ENCODE measurements around the gene GPR132.
"Not testable (repeated sequence)": the region's sequence is repeated elsewhere in the genome, so short reads cannot be mapped to it uniquely, and the experiment has no call there.

The GPR132 gene

DNA sequence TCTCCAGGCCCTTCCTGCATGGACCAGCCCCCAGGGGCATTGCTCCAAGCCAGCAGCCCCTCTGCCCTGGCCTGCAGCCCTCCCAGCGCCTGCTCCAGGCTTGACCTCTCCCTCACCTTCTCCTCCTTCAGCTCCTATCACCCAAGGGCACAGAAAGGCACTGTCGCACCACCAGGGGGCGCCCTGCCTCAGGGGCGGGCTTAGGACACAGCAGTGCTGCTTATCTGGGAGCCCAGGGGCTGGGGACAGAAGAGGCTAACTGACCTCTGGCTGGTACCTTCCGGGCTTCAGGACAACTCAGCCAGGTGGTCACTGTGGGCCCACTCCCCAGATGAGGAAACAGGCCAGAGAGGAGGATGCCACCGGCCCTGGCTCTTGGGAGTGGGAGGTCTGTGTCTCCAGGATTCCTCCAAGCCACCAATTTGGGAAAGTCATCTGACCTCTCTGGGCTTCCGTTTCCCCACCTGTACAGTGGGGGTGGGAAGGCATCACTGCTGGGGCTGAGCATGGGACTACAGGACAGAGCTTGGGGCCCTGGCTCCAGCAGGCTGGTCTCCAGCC, 25.3 kb upstream of the GPR132 start:
- no peak for DNase-seq

DNA sequence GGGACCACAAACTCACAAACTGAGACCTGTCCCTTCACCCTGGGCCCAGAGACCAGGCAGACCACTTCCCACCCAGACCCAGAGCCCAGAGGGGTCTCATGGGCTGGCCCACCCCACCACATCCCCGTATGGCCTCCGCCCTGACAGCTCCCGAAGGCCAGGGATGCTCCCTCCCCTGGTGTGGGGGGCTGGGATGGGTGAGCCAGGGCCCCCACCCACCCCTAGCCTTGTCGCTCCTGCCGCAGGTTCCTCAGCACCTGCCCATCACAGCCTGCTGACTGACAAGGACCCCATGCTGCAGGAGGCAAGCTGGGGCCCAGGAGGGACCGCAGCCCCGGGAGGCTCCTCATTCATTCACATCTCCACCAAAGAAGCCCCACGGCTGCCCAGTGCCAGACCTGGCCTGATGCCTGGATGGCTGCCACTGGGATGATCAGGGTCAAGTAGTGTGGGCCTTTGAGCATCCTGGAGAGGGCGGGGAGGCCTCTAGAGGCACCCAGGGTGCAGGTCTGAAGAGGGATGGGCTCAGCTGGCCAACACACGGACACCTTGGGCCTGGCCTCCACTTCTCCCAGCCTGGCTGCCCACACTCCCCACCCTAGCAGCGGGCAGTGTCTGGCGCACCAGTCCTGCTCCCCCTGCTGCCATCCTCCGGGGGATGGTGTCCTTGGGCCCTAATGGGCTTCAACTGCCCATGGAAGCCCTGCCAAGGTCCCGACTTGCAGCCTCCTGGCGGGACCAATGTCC, 24.7 kb upstream of the GPR132 start:
- DNase-seq: no peak

DNA sequence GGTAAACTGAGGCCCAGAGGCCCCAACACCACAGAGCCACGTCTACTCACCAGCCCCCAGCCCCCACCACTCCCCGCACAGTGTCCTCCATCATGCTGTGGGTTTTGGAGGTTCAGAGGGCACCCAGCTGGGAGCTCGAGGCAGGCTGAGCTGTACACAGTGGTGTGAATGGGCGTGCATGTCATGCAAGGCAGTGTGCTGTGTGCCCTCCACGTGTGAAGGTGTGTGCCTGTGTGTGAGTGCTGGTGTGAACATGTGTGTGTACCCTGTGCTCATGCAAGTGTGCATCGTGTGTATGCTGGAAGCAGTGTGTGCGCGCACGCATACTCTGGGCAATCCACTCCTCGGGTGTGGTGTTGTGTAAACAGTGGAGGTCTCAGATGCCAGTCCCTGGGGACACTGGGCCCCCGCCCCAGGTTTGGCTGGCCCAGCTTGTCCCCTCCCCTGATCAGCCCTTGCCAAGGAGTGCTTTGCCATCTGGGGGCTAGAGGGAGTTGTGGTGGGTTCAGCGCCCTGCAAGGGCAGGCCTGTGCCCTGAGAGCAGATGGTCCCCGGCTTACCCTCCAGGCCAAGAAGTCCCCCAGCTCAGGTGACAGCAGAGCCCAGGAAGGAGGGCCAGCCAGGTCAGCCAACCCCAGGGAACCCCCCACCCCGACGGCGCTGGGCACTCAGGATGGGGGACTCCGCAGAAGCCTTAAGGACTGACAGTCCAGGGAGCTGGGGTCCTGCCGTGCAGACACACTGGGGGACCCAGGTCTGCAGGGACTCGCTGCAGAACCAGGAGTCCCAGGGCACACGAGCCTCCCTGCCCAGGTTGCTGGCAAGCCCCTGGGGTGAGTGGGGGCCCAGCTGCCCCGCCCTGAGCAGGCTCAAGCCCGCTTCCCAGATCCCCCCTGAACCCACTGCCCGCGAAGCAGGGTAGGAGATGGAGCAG, 23.8 kb upstream of the GPR132 start:
- DNase-seq: no peak

DNA sequence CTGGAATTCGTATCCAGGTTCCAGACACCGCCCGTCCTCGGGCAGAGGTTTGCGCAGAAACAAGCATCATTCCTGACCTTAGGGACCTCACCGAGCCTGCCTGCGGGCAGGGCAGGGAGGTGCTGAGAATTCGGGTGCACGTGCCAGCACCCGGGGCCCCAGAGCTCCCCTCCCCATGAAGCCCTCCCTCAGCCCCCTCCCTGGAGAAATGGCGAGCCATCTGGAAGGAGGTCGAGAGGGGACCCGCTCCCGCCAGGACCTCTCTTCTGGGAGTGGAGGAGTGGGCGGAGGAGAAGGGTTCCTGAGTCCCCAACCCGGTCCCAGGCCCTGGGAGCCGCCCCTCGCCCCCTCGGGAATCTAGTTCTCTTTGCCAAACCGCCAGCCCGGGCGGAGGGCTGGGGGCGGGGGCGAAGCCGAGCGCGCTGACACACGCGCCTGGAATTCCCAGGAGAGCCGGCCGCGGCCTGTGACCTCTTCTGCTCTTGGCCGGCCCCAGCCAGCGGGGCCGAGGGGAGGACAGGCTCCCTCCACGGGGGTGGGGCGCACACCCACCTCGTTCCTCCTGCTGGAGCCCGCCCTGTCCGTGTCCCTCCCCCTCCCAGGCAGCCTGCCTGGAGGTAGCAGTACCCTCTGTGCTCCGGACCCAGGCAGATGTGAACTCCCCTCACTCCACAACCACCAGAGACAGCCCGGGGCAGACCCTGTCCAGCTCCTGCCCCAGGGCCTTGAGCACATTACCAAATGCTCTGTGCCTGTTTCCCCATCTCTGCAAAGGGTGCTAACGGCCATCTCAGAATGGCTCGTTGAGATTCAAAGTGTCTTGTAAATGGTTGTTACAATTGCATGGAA, 23.0 kb upstream of the GPR132 start:
- DNase-seq: no peak

DNA sequence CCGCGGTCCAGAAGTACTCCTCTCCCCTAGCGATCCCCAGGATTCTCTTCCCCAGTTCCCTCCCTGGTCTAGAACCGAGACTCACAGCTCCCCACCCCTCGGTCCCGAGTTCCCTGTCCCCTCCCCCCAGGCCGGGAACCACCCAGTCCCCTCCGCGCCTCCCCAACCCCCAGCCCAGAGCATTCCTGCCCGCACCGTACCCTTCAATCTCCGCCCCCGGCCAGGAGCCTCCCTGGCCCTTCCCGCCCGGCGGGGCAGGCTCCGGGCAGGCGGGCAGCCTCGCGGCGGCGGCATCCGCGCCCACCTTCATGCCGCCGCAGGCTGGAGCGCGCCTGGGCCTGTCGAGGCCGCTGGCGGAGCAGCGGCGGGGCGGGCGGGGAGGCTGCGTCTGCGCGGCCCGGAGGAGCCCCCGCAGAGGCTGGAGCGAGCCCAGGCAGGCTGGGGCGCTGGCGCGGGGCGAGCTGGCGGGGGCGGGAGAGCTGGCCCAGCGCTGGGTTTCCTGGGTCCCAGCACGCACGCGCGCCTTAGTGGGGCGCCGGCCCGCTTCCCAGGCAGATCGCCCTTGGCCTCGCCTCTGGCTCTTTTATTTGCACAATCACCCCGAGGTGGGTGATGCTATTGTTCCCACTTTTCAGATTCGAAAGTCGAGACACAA, 22.2 kb upstream of the GPR132 start:
- no peak for DNase-seq

DNA sequence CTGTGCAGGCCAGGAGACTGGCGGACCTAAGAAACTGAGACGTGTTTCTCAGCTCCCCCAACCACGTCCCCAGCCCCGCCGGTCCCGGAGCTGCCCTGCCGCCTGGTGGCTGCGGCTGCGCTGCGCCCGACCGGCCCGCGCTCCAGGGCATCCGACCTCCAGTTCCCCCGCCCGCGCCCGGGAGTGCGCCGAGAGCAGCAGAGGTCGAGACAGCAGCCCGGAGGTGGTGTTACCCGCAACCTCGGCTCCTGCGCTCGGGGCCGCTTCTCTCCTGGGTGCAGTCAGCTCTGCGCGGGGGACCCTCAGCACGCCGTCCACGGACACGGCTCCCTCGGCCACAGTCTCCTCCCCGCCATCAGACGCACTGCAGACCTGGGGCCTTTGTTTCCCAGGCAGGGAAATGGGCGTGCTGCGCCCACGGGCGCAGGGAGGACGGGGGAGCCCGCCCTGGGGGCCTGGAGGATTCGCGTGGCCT, 21.6 kb upstream of the GPR132 start:
- DNase-seq: peak in 1 of 2 experiments; percentile 21

DNA sequence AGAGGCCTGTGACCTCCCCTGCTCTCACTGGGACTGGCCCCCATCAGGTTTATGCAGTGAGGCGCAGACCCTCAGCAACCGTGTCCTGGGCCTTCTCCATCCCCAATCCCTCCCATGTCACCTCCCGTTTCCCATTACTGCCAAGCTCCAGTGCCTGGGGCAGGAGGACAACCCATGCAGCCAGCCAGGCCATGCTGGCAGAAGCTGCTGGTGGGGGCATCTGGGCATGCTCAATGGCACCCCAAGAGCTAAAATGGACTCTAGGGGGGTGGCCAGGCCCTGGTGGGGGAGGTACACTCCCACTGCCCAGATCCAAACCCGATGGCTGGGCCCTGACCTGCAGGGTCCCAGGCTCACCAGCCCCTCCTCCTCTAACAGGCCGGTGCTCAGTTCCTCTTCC, 20.5 kb upstream of the GPR132 start:
- no peak for DNase-seq

DNA sequence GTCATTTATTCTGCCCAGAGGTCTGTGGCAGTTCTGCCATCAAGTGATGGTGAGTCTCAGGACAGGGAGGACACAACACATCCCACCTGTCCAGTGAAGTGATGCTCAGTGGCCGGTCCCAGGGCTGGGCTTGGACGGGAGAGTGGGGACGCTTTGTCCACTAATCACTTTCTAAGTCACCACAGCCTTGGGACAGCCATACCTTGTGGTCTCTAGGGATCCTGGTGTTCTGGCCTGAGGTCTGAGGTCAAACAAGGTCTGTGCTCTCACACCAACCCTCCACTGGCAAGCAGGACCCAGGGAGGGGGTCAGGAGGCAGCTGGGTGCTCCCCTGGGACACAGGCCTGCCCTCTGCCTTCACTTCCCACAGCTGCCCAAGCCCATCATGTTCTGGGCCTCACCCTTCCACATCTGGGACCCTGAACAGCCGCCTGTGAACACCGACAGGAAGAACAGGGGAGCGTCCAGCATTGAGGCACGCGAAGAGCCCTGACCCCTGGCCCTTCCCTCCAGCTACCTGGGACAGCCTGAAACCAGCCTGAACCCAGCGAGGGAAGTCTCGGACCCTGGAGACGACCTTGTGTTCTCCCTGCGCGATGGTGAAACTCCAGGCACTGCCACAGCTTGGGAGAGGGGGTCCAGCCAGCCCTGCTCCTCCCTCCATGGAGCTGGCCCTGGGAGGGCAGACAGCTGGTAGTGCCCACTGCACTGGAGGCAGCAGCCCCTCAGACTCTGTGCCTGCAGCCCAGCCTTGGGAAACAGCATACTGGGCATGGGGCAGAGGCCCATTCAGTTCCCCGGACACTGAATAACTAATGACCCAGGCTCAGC, 19.7 kb upstream of the GPR132 start:
- no peak for DNase-seq

DNA sequence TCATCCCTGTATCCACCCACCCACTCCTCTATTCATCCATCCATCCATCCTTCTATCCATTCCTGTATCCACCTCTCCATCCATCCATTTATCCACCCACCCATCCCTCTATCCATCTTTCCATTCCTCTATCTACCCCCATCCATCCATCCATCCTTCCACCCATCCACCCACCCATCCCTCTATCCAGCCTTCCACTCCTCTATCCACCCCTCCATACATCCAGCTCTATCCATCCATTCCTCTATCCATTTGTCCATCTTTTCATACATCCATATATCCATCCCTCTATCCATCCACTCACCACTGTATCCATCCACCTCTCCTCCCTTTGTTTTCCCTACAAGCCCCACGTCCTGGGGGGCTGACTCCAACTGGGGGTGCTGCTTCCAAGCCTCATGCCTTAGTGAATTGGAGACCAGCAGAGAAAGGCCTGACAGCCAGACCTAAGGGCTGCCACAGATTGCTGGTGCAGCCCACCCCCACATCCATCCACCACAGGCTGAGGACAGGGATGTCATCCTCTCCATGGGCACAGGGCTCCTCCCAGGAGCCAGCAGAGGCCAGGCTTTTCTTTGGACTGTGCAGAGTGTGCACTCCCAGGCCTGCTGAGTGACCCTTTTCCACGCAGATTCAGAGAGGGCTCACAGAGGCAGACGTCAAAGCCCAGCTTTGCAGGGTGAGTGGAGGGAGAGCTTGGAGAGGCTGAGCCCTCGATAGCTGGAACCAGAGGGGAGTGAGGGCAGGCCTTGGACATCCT, 18.9 kb upstream of the GPR132 start:
- DNase-seq: no peak

DNA sequence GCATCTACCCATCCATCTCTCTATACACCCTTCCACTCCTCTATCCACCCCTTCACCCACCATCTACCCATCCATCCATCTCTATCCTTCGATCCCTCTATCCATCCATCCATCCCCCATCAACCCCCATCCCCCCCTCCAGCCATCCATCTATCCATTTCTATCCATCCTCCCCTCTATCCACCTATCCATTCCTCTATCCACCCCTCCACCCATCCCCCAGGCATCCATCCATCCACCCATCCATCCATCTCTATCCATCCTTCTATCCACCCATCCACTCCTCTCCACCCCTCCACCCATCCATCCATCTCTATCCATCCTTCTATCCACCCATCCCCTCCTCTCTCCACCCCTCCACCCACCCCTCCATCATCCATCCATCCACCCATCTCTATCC, 17.5 kb upstream of the GPR132 start:
- DNase-seq: no peak

DNA sequence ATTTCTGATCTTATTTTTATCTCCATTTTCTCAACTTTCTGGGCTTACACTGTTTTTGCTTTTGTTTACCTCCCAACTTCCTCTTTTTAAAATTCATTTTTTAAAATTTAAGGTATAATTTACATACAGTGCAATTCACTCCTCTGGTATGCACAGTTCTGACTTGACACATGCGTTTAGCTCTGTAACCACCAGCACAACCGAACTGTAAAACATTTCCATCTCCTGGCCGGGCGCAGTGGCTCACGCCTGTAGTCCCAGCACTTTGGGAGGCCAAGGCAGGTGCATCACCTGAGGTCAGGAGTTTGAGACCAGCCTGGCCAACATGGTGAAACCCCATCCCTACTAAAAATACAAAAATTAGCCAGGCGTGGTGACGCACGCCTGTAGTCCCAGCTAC, 16.2 kb upstream of the GPR132 start:
- not testable (repeated sequence) for DNase-seq

DNA sequence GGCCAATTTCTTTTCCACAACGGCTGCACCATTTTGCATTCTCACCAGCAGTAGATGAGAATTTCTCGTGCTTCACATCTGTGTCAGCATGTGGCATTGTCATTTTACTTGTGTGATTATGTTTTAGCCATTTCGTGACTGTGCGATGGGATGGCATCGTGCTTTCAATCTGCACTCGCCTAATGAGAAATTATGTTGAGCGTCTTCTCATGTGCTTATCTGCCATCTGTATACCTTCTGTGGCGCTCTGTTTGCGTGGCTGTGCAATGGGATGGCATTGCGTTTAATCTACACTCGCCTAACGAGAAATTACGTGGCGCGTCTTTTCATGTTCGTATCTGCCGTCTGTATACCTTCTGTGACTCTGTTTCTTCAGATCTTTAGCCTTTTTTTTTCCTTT, 14.9 kb upstream of the GPR132 start:
- no peak for DNase-seq

DNA sequence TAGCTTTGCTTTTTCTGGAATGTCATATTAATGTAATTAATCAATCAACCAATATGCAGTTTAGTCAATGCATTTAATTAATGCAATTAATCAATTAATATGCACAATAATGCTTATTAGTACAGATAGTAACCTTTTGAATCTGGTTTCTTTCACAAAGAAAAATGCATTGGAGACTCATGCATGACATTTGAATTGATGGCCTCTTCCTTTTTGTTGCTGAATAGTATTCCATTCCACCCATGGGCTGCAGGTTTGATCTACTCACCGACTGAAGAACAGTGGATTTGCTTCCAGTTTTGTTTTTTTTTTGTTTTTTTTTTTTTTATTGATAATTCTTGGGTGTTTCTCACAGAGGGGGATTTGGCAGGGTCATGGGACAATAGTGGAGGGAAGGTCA, 13.1 kb upstream of the GPR132 start:
- DNase-seq: no peak

DNA sequence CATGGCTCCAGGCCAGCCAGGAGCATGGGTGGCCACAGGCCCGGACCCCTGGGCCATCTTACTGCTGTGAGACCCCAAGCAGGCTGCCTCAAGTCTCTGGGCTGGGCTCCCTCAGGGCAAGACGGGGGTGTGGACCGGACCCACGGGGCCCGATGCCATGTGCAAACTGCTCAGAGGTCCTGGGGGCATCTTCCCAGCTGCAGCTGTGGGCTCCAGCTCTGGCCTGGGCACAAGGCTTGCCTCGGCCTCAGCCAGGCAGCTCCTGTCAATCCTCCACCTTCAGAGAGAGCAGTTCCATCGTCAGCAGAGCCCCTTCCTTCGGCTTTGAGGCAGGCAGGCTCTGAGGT, 12.4 kb upstream of the GPR132 start:
- DNase-seq: no peak

DNA sequence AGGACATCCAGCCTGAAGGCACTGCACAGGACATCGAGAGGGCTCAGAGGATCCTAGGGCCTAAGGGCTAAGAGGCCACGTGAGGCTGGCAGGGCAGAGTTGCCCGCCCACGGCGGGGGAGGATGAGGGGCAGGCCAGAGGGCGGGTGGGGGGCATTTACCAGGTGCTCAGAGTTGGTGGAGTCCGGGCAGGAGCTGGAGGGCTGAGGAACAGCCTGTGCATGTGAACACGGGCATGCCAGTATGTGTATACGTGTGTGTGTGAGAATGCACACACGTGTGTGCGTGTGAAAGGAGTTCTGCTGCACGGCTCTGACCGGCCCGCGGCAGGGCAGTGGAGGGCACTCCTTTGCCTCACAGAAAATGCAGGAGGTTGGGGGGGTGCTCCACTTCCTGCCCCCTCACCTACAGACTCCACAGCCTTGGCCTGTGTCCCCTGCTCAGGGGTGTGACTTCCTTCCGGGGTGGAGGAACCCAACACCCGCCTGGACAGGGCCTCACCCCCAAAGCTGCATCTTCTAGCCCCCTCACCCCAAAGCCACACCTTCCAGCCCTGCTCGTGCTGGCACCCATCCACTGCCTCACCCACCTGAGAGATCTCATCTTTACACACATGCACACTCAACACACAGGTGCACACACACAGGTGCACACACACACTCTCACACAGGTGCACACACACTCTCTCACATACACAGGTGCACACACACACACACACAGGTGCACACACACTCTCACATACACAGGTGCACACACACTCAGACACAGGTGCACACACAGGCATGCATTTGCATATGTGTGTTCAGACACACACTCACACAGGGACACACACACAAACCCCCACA, 11.8 kb upstream of the GPR132 start:
- no peak for DNase-seq

DNA sequence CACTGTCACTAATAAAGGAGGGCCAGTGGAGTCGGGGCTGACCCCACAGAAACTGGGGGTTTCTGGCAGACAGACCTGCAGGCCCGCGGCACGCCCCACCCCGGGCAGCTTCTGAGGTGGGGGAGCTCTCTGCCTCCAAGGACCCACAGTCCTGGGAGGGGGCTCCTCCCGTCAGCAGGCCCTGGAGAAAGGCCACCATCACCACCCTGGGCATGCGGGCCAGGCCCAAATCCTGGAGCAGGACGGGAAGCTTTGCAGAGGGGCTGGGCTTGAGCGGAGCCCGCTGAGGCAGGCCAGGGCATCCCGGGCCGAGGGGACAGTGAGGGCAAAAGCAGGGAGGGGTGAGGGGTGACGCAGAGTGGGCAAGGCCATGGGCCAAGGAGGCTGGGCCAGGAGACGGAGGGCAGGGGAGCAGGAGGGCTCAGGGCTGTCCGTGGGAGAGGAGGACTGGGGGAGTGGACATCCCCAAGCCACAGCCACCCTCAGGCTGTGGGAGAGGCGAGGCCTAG, 11.1 kb upstream of the GPR132 start:
- no peak for DNase-seq

DNA sequence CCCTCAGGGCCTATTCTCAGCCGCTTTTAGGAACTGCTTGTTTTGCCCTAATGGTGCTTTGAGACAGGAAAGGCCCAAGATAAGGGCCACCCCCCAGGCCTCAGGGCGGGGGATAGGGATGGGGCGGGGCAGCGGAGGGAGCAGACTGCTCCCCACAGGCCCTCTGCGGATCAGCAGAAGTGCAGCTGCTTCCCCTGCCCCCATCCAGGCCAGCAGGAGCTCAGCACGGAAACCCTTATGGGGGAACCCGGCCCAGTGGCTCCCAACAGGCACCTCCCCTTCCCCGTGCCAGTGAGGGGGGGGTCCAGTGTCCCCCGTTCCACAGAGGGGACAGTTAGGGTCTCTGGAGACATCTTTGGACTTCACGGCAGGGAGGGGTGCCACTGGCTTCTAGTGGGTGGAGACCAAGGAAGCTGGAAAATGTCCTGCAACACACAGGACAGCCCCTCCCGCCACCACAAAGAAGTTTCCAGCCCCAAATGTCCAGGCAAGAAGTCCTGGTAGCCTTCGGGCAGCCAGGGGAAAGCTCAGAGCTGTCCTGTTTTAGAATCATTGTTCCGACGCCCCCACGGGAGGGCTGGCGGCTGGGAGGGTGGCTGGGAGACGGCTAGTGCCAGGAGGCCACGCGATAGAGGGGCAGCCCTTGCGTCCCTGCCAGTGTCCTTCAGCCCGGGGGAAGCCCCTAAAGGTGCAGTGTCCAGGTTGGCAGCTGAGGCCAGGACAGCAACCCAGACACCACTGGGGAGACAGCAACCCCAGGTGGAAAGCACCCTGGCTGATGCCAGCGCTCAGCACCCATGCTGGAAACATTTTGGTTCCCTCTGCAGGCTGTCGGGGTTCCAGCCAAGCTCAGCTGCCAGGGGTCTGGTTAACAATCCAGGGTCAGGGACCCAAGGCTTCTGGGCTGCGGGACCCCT, 10.4 kb upstream of the GPR132 start:
- DNase-seq: no peak

DNA sequence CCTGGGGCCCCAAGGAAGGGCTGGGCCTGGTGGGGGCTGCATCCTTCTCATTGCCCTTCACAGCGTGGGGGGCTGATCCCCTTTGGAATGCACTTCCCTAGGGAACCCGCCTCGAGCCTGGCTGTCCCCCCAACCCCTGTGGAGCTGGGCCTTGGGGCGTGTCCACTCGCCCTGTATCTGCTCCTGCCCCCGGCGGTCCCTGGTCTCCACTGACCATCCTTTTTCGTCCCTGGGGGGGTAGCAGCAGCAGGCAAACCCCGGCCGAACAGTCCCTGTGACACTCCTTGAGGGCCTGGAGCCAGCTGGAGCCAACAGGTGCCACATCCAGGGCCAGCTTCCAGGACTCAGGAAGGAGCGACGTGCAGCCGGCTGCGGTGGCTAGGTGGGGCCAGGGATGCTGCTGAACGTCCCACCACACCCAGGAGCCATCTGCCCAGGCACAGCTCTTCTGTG, 9.4 kb upstream of the GPR132 start:
- DNase-seq: no peak

Data from cerebellar nuclear complex (tissue), 1 donor.